HG03175 (cell line): ENCODE measurements around the gene THAP2.
"Not testable (repeated sequence)": the region's sequence is repeated elsewhere in the genome, so short reads cannot be mapped to it uniquely, and the experiment has no call there.

ENCODE experiments used
- ATAC-seq: cut with Tn5 transposase; IDR thresholded peaks from one replicate; pipeline ENCODE4 v1.9.1; 2021; ENCODE audit warnings: mild to moderate bottlenecking, moderate library complexity; ENCODE audit not compliant: unreplicated experiment

Gene THAP2

GRCh38 chr12:71702181-71702580, 38.1 kb downstream of the THAP2 start:
- not testable (repeated sequence) for ATAC-seq

- ATAC-seq = no peak
These were observed 38.5 kb downstream of the THAP2 start for GRCh38 chr12:71702590-71702989.

DNA sequence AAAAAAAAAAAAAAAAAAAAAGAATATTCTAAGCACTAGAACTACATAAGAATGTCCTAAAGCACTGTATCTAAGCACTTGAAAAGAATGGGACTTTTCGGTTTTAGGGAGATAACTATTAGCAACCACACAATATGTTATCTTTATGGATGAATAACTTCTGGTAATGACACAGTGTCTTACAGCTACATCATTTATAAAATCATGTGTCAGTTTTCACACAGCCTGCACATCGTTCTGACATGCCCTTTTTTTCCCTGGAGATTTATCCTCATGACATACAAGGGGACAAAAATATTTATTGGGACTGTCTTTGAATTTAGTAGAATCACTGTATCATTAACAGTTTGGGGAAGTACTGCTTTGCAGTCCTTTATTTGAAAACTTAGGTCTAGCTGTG, 39.1 kb downstream of the THAP2 start:
- no peak for ATAC-seq

DNA sequence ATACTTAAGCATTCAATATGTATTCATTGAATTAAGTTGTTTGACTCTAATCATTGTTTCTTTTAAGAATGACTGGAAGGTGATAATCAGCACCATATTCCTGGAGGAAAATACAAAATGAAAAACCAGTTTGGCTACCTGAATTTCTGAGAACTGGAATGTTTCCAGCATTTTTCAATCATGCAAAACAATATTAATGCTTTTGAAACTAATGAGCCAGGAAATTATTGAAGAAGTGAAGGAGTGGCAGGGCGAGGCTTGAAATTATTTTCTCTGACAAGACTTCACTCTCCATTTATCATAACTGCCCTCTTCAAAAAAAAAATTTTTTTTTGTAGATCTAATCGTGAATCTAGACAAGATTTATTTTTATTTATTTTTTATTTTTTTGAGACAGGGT, 40.8 kb downstream of the THAP2 start:
- no peak for ATAC-seq

DNA sequence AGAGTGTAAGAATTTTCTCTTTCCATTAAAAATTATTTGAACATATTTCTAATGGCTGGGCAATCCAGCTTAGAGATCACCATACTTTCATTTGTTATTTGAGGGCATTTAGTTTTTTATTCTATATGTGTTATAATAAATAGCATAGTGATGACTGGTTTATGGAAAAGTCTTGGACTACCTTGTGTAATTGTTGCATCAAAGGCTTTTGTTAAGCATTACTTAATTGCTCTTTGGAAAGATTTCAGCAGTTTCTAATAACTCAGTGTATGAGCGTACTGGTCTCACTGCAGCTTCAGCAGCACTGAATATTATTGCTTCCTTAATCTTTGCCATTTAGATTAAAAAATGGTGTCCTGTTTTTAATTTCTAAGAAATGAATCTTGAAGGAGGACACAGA, 44.6 kb downstream of the THAP2 start:
- no peak for ATAC-seq

DNA sequence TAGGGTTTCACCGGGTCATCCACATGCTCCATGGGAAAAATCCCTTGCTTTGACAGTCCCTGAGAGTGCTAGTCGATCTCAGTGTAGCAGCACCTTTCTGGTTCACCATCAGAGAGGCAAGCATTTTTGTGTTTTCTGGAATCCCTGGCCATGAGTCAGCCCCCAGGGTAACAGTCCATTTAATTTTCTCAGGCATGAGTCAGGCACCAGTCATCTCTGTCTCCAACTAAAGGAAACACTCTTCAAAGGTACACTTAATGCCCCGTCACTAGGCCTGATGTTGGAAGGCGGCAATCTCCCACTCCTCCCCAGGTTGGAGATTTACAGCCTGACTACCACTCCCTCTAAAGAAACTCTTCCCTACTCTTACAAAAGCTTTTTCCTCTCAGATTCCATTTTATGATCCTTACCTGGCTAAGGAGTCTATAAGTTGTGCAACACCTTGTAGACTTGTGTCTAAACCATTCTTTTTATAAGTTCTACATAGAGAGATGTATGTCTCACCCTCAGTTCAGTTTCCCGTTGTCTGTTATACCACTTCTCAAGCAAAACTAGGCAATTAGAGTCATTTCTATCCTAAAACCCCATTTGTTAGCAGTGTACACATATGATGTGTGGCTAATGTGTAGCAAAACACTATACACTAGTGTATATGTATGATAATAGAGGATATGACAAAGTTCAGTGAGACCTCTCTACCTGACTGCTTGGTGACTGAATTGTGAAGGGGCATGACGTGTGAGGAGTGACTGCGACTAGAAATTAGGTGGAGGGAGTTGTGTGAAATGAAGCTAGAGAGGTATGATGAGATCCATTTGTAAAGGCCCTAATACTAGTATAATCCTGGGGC, 46.4 kb downstream of the THAP2 start:
- no peak for ATAC-seq

GRCh38 chr12:71718611-71719010, 54.5 kb downstream of the THAP2 start:
- ATAC-seq = no peak

DNA sequence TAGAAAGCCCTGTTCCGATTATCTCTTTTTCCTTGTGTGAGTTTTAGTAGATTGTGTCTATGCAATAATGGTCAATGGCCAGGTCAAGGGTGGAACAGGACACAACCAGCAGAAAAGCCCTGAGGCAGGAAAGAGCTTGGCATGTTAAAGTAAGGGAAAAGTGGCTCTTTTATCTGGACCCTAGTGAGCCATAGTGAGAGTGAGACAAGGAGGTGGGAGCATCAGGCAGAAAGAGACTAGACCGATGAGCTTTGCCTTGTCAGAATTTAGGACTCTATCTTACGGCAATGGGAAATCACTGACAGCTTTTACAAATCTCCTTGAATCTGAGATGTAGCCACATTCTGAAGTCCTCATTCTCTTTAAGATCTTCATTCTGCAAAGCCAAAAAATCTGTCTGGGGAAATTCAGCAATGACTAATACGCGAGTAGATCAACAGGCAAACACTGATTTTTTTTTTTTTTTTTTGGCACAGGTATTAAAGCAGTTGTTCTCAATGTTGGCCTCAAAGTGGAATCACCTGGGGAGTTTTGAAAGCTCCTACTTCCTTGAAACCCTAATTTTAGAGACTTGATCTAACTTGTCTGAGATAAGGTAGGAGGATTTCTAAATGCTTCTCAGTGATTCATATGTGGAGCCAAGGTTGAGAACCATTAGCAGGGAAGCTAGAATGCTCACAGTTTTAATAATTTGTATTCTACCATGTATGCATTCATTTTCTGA, 55.7 kb downstream of the THAP2 start:
- no peak for ATAC-seq

- ATAC-seq = no peak
These were observed 57.8 kb downstream of the THAP2 start for GRCh38 chr12:71721783-71722505.

GRCh38 chr12:71725011-71725410, 60.9 kb downstream of the THAP2 start:
- no peak for ATAC-seq

DNA sequence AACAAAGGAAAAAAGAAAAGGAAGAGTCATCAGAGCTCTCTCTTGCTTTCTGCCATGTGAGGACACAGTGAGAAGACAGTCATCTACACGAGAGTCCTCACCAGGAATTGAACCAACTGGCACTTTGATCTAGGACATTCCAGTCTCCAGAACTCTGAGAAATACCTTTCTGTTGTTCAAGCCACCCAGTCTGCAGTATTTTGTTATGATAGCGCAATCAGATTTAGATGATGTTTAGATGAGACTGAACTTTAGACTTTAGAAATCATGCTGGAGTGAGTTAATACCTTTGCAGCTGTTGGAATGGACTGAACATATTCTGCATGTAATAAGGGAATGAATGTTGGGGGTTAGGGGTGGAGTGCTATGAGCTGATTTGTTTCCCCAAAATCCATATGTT, 62.4 kb downstream of the THAP2 start:
- no peak for ATAC-seq

GRCh38 chr12:71727958-71728357, 63.9 kb downstream of the THAP2 start:
- no peak for ATAC-seq
